Upper lobe of left lung (tissue), 6 donors: ENCODE results near the gene KAZN. TPM values are rescaled to one million over a fixed set of nuclear protein-coding genes. Genes with fewer than 3 reads are reported as not detected.

ENCODE experiments used
- ATAC-seq, 2 donors: fragments of 200-7000 bp; cut with Tn5 transposase; one replicate each; pipeline ENCODE4 v1.9.1; 2022; ENCODE audit warnings: mild to moderate bottlenecking in 2 of 2, moderate library complexity in 2 of 2; ENCODE audit not compliant: low FRiP score in 2 of 2
- DNase-seq, 2 donors: peaks; one replicate each; pipeline ENCODE4 v3.0.0-alpha.2; 2019 to 2020
- H3K27ac ChIP-seq, 4 donors: fragments of 200-600 bp; sonication (generic); one replicate each; pipeline ENCODE4 v1.5.1; 2016 to 2019
- H3K27me3 ChIP-seq, 4 donors: fragments of 200-600 bp; sonication (generic); one replicate each; pipeline ENCODE4 v1.5.1; 2017 to 2019
- H3K36me3 ChIP-seq, 4 donors: fragments of 200-600 bp; sonication (generic); one replicate each; pipeline ENCODE4 v1.5.1; 2016 to 2019
- H3K4me1 ChIP-seq, 4 donors: fragments of 200-600 bp; sonication (generic); one replicate each; pipeline ENCODE4 v1.5.1; 2018 to 2019
- H3K4me3 ChIP-seq, 4 donors: fragments of 200-600 bp; sonication (generic); one replicate each; pipeline ENCODE4 v1.5.1; 2017 to 2019; ENCODE audit warnings: mild to moderate bottlenecking in 2 of 4, moderate library complexity in 1 of 4
- H3K9me3 ChIP-seq, 4 donors: fragments of 200-600 bp; sonication (generic); one replicate each; pipeline ENCODE4 v1.5.1; 2018 to 2019
- EP300 ChIP-seq, 4 donors: sonication (generic); formaldehyde crosslinking; IDR thresholded peaks; one replicate each; pipeline ENCODE4 v1.5.1; 2017; ENCODE audit warnings: antibody characterized with exemption in 4 of 4, control low read depth in 2 of 4
- POLR2A ChIP-seq, 4 donors: fragments of 450-650 bp; IDR thresholded peaks; one replicate each; pipeline ENCODE4 v1.5.1; 2016 to 2017; ENCODE audit warnings: antibody characterized with exemption in 4 of 4, mild to moderate bottlenecking in 2 of 4
- POLR2AphosphoS5 ChIP-seq, 2 donors: sonication (generic); formaldehyde crosslinking; IDR thresholded peaks; one replicate each; pipeline ENCODE4 v1.5.1; 2017; ENCODE audit warnings: antibody characterized with exemption in 2 of 2
- WGBS, 2 donors: methylation state at CpG; one replicate each; pipeline ENCODE4 v1.1.5; 2017 to 2018; 5-methylcytosine and 5-hydroxymethylcytosine counted together
- total RNA-seq, 6 donors: library from RNA; depleted of rRNA in 4 of 6; stranded (reverse); fragments of >200 nt in 4 of 6; gene quantifications; one replicate each; pipeline versions ENCODE4 v1.1.0 to v1.2.1, GENCODE V29; 2016 to 2021
- TF ChIP-seq, protein P1 (sequence below), 6 experiments: fragments of 450-650 bp in 4 of 6; fragments of 200-600 bp in 2 of 6; sonication (generic) in 2 of 6; IDR thresholded peaks; one replicate each; pipeline ENCODE4 v1.5.1; 2016 to 2019; ENCODE audit warnings: antibody characterized with exemption in 6 of 6
- donor health status: DM: no; HTN: no; CAD: no; lungs with moderate emphysema.
- donor health status: DM: no; HTN: yes; CAD: no; lungs with severe emphysema.

KAZN gene
- total RNA-seq, 6 donors from 2014 or later = 11.5 to 30.0 (median 17.6) TPM

DNA sequence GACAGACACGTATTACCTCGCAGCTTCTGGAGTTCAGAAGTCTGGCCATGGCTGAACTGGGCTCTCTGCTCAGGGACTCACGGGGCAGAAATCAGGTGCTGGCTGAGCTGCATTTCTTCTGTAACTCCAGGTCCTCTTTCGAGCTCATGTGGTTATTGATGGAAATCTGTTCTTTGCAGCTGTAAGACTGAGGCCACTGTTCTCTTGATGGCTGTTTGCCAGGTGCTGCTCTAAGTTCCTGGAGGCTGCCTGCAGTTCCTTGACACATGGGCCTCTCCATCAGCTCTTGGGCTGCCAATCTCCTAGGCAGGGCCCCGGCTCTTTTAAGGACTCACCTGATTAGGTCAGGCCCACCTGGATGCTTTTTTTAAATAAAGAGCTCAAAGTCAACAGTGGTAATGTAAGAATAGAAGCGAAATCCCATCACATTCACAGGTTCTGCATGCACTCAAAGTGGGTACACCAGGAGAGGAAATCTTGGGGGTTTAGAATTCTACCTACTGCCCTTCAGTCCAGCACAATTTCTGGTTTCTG lies 139.1 kb downstream of the KAZN start:
- ATAC-seq (no peak), DNase-seq (no peak)
- no peak overlapping the region for H3K4me3 ChIP-seq
- H3K4me1 ChIP-seq = peaks cover 0 to 13% (median 3%) of the 10 kb centered on the region in 4 donors
- no peaks in the 10 kb centered on the region for H3K9me3 ChIP-seq
- H3K27ac ChIP-seq = no peak overlapping the region
- H3K27me3 ChIP-seq = no peaks in the 10 kb centered on the region
- TF ChIP-seq EP300 (IDR thresholded peaks at IDR 0.05) = no peak
- TF ChIP-seq POLR2AphosphoS5 (IDR thresholded peaks at IDR 0.05) = no peak
- TF ChIP-seq POLR2A (IDR thresholded peaks at IDR 0.05) = no peak
- TF ChIP-seq, protein P1, sequence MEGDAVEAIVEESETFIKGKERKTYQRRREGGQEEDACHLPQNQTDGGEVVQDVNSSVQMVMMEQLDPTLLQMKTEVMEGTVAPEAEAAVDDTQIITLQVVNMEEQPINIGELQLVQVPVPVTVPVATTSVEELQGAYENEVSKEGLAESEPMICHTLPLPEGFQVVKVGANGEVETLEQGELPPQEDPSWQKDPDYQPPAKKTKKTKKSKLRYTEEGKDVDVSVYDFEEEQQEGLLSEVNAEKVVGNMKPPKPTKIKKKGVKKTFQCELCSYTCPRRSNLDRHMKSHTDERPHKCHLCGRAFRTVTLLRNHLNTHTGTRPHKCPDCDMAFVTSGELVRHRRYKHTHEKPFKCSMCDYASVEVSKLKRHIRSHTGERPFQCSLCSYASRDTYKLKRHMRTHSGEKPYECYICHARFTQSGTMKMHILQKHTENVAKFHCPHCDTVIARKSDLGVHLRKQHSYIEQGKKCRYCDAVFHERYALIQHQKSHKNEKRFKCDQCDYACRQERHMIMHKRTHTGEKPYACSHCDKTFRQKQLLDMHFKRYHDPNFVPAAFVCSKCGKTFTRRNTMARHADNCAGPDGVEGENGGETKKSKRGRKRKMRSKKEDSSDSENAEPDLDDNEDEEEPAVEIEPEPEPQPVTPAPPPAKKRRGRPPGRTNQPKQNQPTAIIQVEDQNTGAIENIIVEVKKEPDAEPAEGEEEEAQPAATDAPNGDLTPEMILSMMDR (IDR thresholded peaks at IDR 0.05) = no peak
- no peaks in the 10 kb centered on the region for H3K36me3 ChIP-seq
- 63 to 64% methylated on average over 2 to 6 of the region's 6 CpGs for WGBS, 2 donors

GRCh38 chr1:14738235-14738634 lies 139.8 kb downstream of the KAZN start:
- Histone ChIP-seq H3K27me3 (no peaks in the 10 kb centered on the region), H3K27ac (no peak overlapping the region), H3K36me3 (no peaks in the 10 kb centered on the region), H3K4me1 (peaks cover 0 to 7% (median 1%) of the 10 kb centered on the region in 4 donors), H3K9me3 (no peaks in the 10 kb centered on the region), H3K4me3 (no peak overlapping the region)
- 77 to 83% methylated on average over 6 of the region's 6 CpGs for WGBS, 2 donors
- no peak for DNase-seq
- no peak for ATAC-seq
- TF ChIP-seq POLR2AphosphoS5 (IDR thresholded peaks at IDR 0.05) = no peak
- no peak for TF ChIP-seq POLR2A (IDR thresholded peaks at IDR 0.05)
- TF ChIP-seq, protein P1 (IDR thresholded peaks at IDR 0.05) = no peak
- TF ChIP-seq EP300 (IDR thresholded peaks at IDR 0.05) = no peak

- Histone ChIP-seq H3K36me3 (no peaks in the 10 kb centered on the region), H3K27me3 (no peaks in the 10 kb centered on the region), H3K4me1 (peaks cover 0 to 5% (median 0%) of the 10 kb centered on the region in 4 donors), H3K4me3 (no peak overlapping the region), H3K27ac (no peak overlapping the region), H3K9me3 (no peaks in the 10 kb centered on the region)
- ATAC-seq (no peak), DNase-seq (no peak)
- WGBS, 2 donors = 83 to 85% methylated on average over 8 of the region's 8 CpGs
- TF ChIP-seq POLR2A (IDR thresholded peaks at IDR 0.05) (no peak), EP300 (IDR thresholded peaks at IDR 0.05) (no peak), POLR2AphosphoS5 (IDR thresholded peaks at IDR 0.05) (no peak)
- TF ChIP-seq, protein P1 (IDR thresholded peaks at IDR 0.05) = no peak
Observed at GRCh38 chr1:14738647-14739046, 140.2 kb downstream of the KAZN start.

DNA sequence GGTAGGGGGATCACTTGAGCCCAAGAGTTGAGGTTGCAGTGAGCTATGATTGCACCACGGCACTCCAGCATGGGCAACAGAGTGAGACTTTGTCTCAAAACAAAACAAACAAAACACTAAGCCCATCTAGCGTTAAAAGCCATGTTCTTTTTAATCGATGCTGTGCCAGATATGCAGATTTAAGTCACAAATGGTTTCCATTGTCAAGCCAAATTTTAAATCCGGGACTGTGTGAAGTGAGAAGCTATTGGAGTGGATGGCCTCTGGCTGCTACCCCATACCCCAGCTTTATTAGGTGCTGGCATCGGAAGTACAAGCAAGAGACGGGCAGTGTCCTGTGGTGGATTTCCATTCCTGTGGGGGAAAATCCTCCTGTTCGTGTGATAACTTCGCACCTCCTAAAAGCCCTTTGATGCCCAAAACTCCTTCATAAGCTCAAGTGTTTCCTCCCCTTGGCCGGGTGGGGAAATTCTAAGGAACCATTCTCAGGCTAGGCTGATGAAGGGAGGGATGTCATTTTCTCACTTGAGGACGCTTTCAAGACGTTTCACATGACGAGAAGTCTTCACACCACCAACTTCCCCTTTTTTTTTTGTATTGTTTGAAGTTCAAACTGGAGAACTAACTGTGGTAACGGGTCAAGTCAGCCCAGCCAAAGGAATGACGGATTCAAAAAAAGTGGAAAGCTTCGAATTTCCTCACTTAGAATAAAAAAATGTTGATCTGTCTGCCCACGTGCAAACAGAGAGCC lies 140.8 kb downstream of the KAZN start:
- Histone ChIP-seq H3K27me3 (no peaks in the 10 kb centered on the region), H3K36me3 (no peaks in the 10 kb centered on the region), H3K27ac (no peak overlapping the region), H3K4me1 (peaks cover 0 to 5% (median 0%) of the 10 kb centered on the region in 4 donors), H3K4me3 (no peak overlapping the region), H3K9me3 (no peaks in the 10 kb centered on the region)
- TF ChIP-seq POLR2A (IDR thresholded peaks at IDR 0.05) = no peak
- DNase-seq (no peak), ATAC-seq (no peak)
- 59 to 61% methylated on average over 16 of the region's 16 CpGs for WGBS, 2 donors

DNA sequence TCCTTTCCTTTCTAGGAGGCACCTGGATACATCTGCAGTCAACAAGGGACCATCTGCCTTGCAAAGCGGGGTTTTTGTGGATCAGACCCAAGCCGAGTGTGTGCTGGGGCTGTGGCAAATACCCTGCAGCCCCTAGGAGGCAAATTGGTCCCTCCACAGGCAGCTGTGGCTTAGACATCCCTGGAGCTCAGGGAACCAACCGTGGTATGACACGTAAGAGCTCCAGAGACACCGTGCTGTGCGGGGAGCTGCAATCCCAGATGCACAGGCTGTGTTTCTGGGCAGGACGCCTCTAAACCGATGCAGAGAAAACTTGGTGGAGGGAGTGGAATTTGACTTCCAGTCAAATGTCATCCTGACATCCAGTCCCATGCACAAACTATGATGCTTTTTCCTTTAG lies 141.5 kb downstream of the KAZN start:
- TF ChIP-seq POLR2AphosphoS5 (IDR thresholded peaks at IDR 0.05) (no peak), POLR2A (IDR thresholded peaks at IDR 0.05) (no peak), EP300 (IDR thresholded peaks at IDR 0.05) (no peak)
- TF ChIP-seq, protein P1 (IDR thresholded peaks at IDR 0.05) = no peak
- WGBS, 2 donors = 50 to 73% methylated on average over 7 to 8 of the region's 8 CpGs
- Histone ChIP-seq H3K4me3 (no peak overlapping the region), H3K36me3 (no peaks in the 10 kb centered on the region), H3K4me1 (peaks cover 0 to 5% (median 0%) of the 10 kb centered on the region in 4 donors), H3K27ac (no peak overlapping the region), H3K27me3 (no peaks in the 10 kb centered on the region), H3K9me3 (no peaks in the 10 kb centered on the region)
- DNase-seq = no peak
- ATAC-seq = no peak
